Upper lobe of left lung (tissue), 4 donors: Measurements from ENCODE around the gene APBB2.

Experiments
- CTCF ChIP-seq, 6 experiments: fragments of 450-650 bp in 4 of 6; fragments of 200-600 bp in 2 of 6; sonication (generic) in 2 of 6; IDR thresholded peaks; one replicate each; pipeline ENCODE4 v1.5.1; 2016 to 2019; ENCODE audit warnings: antibody characterized with exemption in 6 of 6
- EP300 ChIP-seq, 4 donors: sonication (generic); formaldehyde crosslinking; IDR thresholded peaks; one replicate each; pipeline ENCODE4 v1.5.1; 2017; ENCODE audit warnings: antibody characterized with exemption in 4 of 4, control low read depth in 2 of 4
- POLR2A ChIP-seq, 4 donors: fragments of 450-650 bp; IDR thresholded peaks; one replicate each; pipeline ENCODE4 v1.5.1; 2016 to 2017; ENCODE audit warnings: antibody characterized with exemption in 4 of 4, mild to moderate bottlenecking in 2 of 4
- POLR2AphosphoS5 ChIP-seq, 2 donors: sonication (generic); formaldehyde crosslinking; IDR thresholded peaks; one replicate each; pipeline ENCODE4 v1.5.1; 2017; ENCODE audit warnings: antibody characterized with exemption in 2 of 2

- TF ChIP-seq CTCF (IDR thresholded peaks at IDR 0.05) (no peak), POLR2AphosphoS5 (IDR thresholded peaks at IDR 0.05) (no peak), POLR2A (IDR thresholded peaks at IDR 0.05) (no peak), EP300 (IDR thresholded peaks at IDR 0.05) (no peak)
Measured at GRCh38 chr4:41141900-41142299, 72.4 kb downstream of the APBB2 start.
